Activated B cell treated with CpG ODN at 0.5 μM for 24 hours (primary cell): ENCODE results near the gene C10orf71. TPM values are rescaled to one million over a fixed set of nuclear protein-coding genes. Genes with fewer than 3 reads are reported as not detected.
A peak's percentile ranks its signal among the peaks of the same experiment; 100 is the strongest.

Experiments
- ATAC-seq: fragments of 200-7000 bp; cut with Tn5 transposase; one replicate; pipeline ENCODE4 v1.10.0; 2021; ENCODE audit warnings: low read depth, mild to moderate bottlenecking, moderate library complexity
- CTCF ChIA-PET: fragments of 350-600 bp; sonication (Branson Sonifier 250); formaldehyde crosslinking; loops from one replicate; lab custom pipeline; 2021; ENCODE audit warnings: antibody characterized with exemption; lab: Charles Lee
- POLR2A ChIA-PET: fragments of 350-600 bp; sonication (Branson Sonifier 250); formaldehyde crosslinking; loops from one replicate; lab custom pipeline; 2021; ENCODE audit warnings: antibody characterized with exemption; lab: Charles Lee
- DNase-seq: peaks from one replicate; pipeline ENCODE4 v3.0.0; 2022
- H3K27ac Mint-ChIP-seq: one replicate; pipeline ENCODE4 v1.8.0; 2020; ENCODE audit warnings: mixed read lengths
- H3K27me3 Mint-ChIP-seq: one replicate; pipeline ENCODE4 v1.8.0; 2021; ENCODE audit warnings: mixed read lengths
- H3K36me3 Mint-ChIP-seq: one replicate; pipeline ENCODE4 v1.8.0; 2021; ENCODE audit warnings: low read depth, mixed read lengths
- H3K4me1 Mint-ChIP-seq: one replicate; pipeline ENCODE4 v1.8.0; 2021; ENCODE audit warnings: mixed read lengths
- H3K4me3 Mint-ChIP-seq: one replicate; pipeline ENCODE4 v1.8.0; 2020; ENCODE audit warnings: mild to moderate bottlenecking, mixed read lengths
- H3K9me3 Mint-ChIP-seq: one replicate; pipeline ENCODE4 v1.8.0; 2020; ENCODE audit warnings: mixed read lengths
- CTCF ChIP-seq: fragments of 200-600 bp; IDR thresholded peaks from one replicate; pipeline ENCODE4 v1.8.0; 2022; ENCODE audit warnings: antibody characterized with exemption, mild to moderate bottlenecking
- intact Hi-C: fragments of 100-400 bp; cut with micrococcal nuclease; formaldehyde crosslinking; loops from one replicate; pipeline ENCODE4 v1.15.1; 2024
- total RNA-seq: library from RNA; stranded (reverse); gene quantifications from 2 replicates; pipeline ENCODE4 v1.2.3, GENCODE V29; 2022

C10orf71 gene
- total RNA-seq, 1 donor from 2014 or later: not detected

GRCh38 chr10:49254556-49255318 is 44.2 kb upstream of the C10orf71 start:
- no peak for TF ChIP-seq CTCF
- intact Hi-C loops: loop anchor here (5.0 kb wide), 1 partner anchor 62 kb away; no protein-coding TSS in a partner anchor
- ChIA-PET POLR2A (no interaction called here), CTCF (no interaction called here)
- no peak for ATAC-seq
- H3K36me3 Mint-ChIP-seq: no peaks in the 10 kb centered on the region
- H3K27ac Mint-ChIP-seq: no peak overlapping the region
- DNase-seq: no peak
- H3K27me3 Mint-ChIP-seq: no peaks in the 10 kb centered on the region
- no peaks in the 10 kb centered on the region for H3K9me3 Mint-ChIP-seq
- H3K4me1 Mint-ChIP-seq: no peaks in the 10 kb centered on the region
- no peak overlapping the region for H3K4me3 Mint-ChIP-seq

GRCh38 chr10:49255883-49256282 is 43.1 kb upstream of the C10orf71 start:
- intact Hi-C loops: loop anchor here (5.0 kb wide), 1 partner anchor 64 kb away; no protein-coding TSS in a partner anchor
- Mint-ChIP-seq H3K4me1 (no peaks in the 10 kb centered on the region), H3K4me3 (no peak overlapping the region), H3K36me3 (no peaks in the 10 kb centered on the region), H3K9me3 (no peaks in the 10 kb centered on the region), H3K27me3 (peaks cover 4% of the 10 kb centered on the region), H3K27ac (no peak overlapping the region)
- ChIA-PET CTCF (no interaction called here), POLR2A (no interaction called here)
- TF ChIP-seq CTCF: no peak
- ATAC-seq (no peak), DNase-seq (no peak)

DNA sequence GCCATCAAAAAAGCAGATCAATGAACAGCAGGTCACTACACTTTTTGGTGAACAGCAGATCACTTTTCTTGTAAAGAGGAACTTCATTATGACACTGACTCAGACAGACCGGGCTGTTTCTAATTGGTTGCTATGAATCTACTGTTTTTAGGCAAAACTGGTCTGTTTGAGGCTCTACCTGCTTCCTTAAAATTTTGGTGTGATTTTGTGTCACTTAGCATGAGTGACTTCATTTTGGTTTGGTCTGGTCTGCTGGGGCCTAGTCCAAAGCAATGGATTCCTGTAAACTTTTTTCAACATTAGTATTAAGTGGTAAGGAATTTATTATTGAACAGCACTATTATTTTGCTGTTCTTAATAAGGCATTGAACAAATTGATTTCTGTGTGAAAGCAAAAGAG is 41.8 kb upstream of the C10orf71 start:
- Mint-ChIP-seq H3K4me3 (no peak overlapping the region), H3K9me3 (no peaks in the 10 kb centered on the region), H3K27me3 (peaks cover 4% of the 10 kb centered on the region), H3K27ac (no peak overlapping the region), H3K4me1 (no peaks in the 10 kb centered on the region), H3K36me3 (no peaks in the 10 kb centered on the region)
- ATAC-seq (peak; percentile 80), DNase-seq (no peak)
- intact Hi-C loops: loop anchor here (5.0 kb wide), 1 partner anchor 65 kb away; no protein-coding TSS in a partner anchor
- POLR2A ChIA-PET: no interaction called here
- no peak for TF ChIP-seq CTCF
- CTCF ChIA-PET: no interaction called here

GRCh38 chr10:49257626-49258349 is 41.2 kb upstream of the C10orf71 start:
- ATAC-seq (no peak), DNase-seq (no peak)
- Mint-ChIP-seq H3K9me3 (no peaks in the 10 kb centered on the region), H3K4me3 (no peak overlapping the region), H3K36me3 (no peaks in the 10 kb centered on the region), H3K4me1 (no peaks in the 10 kb centered on the region), H3K27me3 (peaks cover 4% of the 10 kb centered on the region), H3K27ac (no peak overlapping the region)
- intact Hi-C loops: loop anchor here (5.0 kb wide), 1 partner anchor 65 kb away; no protein-coding TSS in a partner anchor
- TF ChIP-seq CTCF: no peak
- ChIA-PET CTCF (no interaction called here), POLR2A (no interaction called here)

GRCh38 chr10:49258350-49258683 is 40.7 kb upstream of the C10orf71 start:
- intact Hi-C loops: loop anchor here (5.0 kb wide), 1 partner anchor 66 kb away; no protein-coding TSS in a partner anchor
- no peak for ATAC-seq
- POLR2A ChIA-PET: no interaction called here

More at GRCh38 chr10:49258350-49258683, 40.7 kb upstream of the C10orf71 start:
- no peaks in the 10 kb centered on the region for H3K9me3 Mint-ChIP-seq
- no peak for TF ChIP-seq CTCF
- no peak for DNase-seq
- no peaks in the 10 kb centered on the region for H3K4me1 Mint-ChIP-seq
- H3K27me3 Mint-ChIP-seq: peaks cover 4% of the 10 kb centered on the region
- CTCF ChIA-PET: no interaction called here
- no peaks in the 10 kb centered on the region for H3K36me3 Mint-ChIP-seq
- no peak overlapping the region for H3K27ac Mint-ChIP-seq
- no peak overlapping the region for H3K4me3 Mint-ChIP-seq
